ES-I3 (cell line): ENCODE measurements around the gene KRTAP10-11.

Experiments
- H3K36me3 ChIP-seq: 2 replicates; pipeline ENCODE4 v1.6.1; 2013; ENCODE audit warnings: mild to moderate bottlenecking, low read length, control low read depth, moderate library complexity; ENCODE audit not compliant: insufficient read depth
- H3K4me1 ChIP-seq: 2 replicates; pipeline ENCODE4 v1.6.1; 2013; ENCODE audit warnings: mild to moderate bottlenecking, control low read depth, low read length; ENCODE audit not compliant: insufficient read depth
- H3K9ac ChIP-seq: 2 replicates; pipeline ENCODE4 v1.6.1; 2013; ENCODE audit warnings: low read depth, mild to moderate bottlenecking, low read length, moderate library complexity
- H3K9me3 ChIP-seq: 2 replicates; pipeline ENCODE4 v1.6.1; 2013; ENCODE audit warnings: mild to moderate bottlenecking, low read length, moderate library complexity; ENCODE audit not compliant: control insufficient read depth, insufficient read depth

KRTAP10-11 gene

GRCh38 chr21:44696572-44696971 is 50.4 kb downstream of the KRTAP10-11 start:
- Histone ChIP-seq H3K9me3 (0 out of 2 replicates have a peak, but pooled peaks cover 7% of the 10 kb centered on the region), H3K36me3 (no peaks in the 10 kb centered on the region), H3K9ac (peak overlapping the region; percentile 30; the same call in 1 of the 2 replicates), H3K4me1 (peaks cover 10% of the 10 kb centered on the region; the same call in 1 of the 2 replicates)
